ENCODE results near the gene GSTP1. TPM values are rescaled to one million over a fixed set of nuclear protein-coding genes. Genes with fewer than 3 reads are reported as not detected.

GSTP1 gene
- polyA plus RNA-seq, 3 donors = 853 to 1,483 (median 1,250) TPM

DNA sequence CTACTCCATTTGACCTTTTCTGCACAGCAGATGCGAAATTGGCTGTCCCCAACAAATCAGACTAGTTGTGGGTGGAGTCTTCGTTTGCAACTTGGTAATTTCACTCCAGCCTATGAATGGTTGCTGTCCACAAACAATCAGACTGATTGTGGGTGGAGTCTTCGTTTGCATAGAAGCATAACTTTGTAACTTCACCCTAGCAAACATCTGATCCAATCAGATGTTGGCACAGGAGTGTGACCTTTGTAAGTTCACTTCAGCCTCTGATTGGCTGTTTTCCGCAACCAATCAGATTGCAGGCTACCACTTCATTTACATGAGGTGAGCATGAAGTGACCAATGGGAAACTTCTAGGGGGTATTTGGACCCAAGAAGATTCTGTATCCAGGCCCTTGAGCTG, 44.1 kb upstream of the GSTP1 start:
- Mint-ChIP-seq H3K27me3 (ENCODE audit: low read depth in 3 of 3) (peaks cover 0 to 5% (median 3%) of the 10 kb centered on the region in 3 donors), H3K36me3 (no peaks in the 10 kb centered on the region), H3K9me3 (peaks cover 2 to 19% (median 14%) of the 10 kb centered on the region in 7 donors), H3K4me1 (no peaks in the 10 kb centered on the region), H3K27ac (no peak overlapping the region), H3K4me3 (no peak overlapping the region)
- H3K36me3 ChIP-seq (replicated peaks in 1 of 2; ENCODE audit: control insufficient read depth in 1 of 2, insufficient read depth in 2 of 2, low read length in 2 of 2) = no peaks in the 10 kb centered on the region
- no peak overlapping the region for H3K27ac ChIP-seq (ENCODE audit: low read depth in 1 of 2, low read length in 2 of 2)
- no peak overlapping the region for H2AFZ ChIP-seq (ENCODE audit: insufficient read depth, low read depth, low read length, poor library complexity, severe bottlenecking)
- H3K4me1 ChIP-seq (ENCODE audit: control insufficient read depth in 1 of 2, insufficient read depth in 2 of 2, low read length in 2 of 2) = no peaks in the 10 kb centered on the region
- no CpG with 5 or more reads among the region's 4 CpGs for whole genome bisulfite sequencing (ENCODE audit: insufficient coverage)
- no peak for TF ChIP-seq CTCF (IDR thresholded peaks at IDR 0.05)
- DNase-seq = no peak
- H3K4me3 ChIP-seq (replicated peaks in 1 of 3; ENCODE audit: low read depth in 2 of 3, low read length in 3 of 3) = no peak overlapping the region
- H3K27me3 ChIP-seq (ENCODE audit: control insufficient read depth in 2 of 2, insufficient read depth in 2 of 2, low read length in 2 of 2) = peaks cover 0 to under 1% of the 10 kb centered on the region in 2 donors
- H3K79me2 ChIP-seq (ENCODE audit: insufficient read depth, low read length) = no peaks in the 10 kb centered on the region
- intact Hi-C loops (cut with micrococcal nuclease) = no loop called here
- no peak overlapping the region for H3K4me2 ChIP-seq (replicated peaks; ENCODE audit: extremely low read depth, low read length, poor library complexity, severe bottlenecking)
- H3K9me3 ChIP-seq (replicated peaks in 1 of 2; ENCODE audit: control insufficient read depth in 1 of 2, insufficient read depth in 1 of 2, low read length in 2 of 2) = peaks cover 8% of the 10 kb centered on the region in 2 donors
- no peaks in the 10 kb centered on the region for H4K20me1 ChIP-seq (ENCODE audit: insufficient read depth, low read length)
- no peak overlapping the region for H3K9ac ChIP-seq (ENCODE audit: insufficient read depth, low read length, poor library complexity, severe bottlenecking)

DNA sequence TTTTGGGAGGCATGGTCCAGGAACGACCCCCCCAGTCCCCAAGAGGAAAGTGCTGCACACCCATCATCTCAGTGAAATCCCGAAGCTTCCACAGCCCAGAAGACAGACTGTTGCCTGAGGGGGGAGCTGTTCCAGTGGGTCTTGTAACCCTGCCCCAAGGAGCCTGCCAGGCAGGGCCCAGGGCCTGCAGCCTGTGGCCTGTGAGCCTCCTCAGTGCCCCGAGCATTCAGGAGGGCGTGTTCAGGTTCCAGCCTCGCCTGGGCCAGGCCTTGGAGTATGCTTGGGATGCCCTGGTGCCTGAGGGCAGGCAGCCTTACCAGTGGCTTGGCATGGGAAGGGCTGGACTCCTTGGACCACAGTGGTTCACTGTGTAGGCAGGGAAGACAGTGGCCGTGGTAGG, 42.4 kb upstream of the GSTP1 start:
- Histone ChIP-seq H3K9me3 (replicated peaks in 1 of 2; ENCODE audit: control insufficient read depth in 1 of 2, insufficient read depth in 1 of 2, low read length in 2 of 2) (no peaks in the 10 kb centered on the region), H3K27ac (ENCODE audit: low read depth in 1 of 2, low read length in 2 of 2) (no peak overlapping the region), H3K4me2 (replicated peaks; ENCODE audit: extremely low read depth, low read length, poor library complexity, severe bottlenecking) (no peak overlapping the region), H3K4me3 (replicated peaks in 1 of 3; ENCODE audit: low read depth in 2 of 3, low read length in 3 of 3) (no peak overlapping the region), H4K20me1 (ENCODE audit: insufficient read depth, low read length) (no peaks in the 10 kb centered on the region), H3K79me2 (ENCODE audit: insufficient read depth, low read length) (no peaks in the 10 kb centered on the region), H3K27me3 (ENCODE audit: control insufficient read depth in 2 of 2, insufficient read depth in 2 of 2, low read length in 2 of 2) (no peaks in the 10 kb centered on the region), H3K9ac (ENCODE audit: insufficient read depth, low read length, poor library complexity, severe bottlenecking) (no peak overlapping the region), H3K4me1 (ENCODE audit: control insufficient read depth in 1 of 2, insufficient read depth in 2 of 2, low read length in 2 of 2) (no peaks in the 10 kb centered on the region), H3K36me3 (replicated peaks in 1 of 2; ENCODE audit: control insufficient read depth in 1 of 2, insufficient read depth in 2 of 2, low read length in 2 of 2) (no peaks in the 10 kb centered on the region), H2AFZ (ENCODE audit: insufficient read depth, low read depth, low read length, poor library complexity, severe bottlenecking) (no peak overlapping the region)
- Mint-ChIP-seq H3K9me3 (peaks cover 0 to 5% (median 4%) of the 10 kb centered on the region in 7 donors), H3K27me3 (ENCODE audit: low read depth in 3 of 3) (peaks cover 6 to 9% (median 8%) of the 10 kb centered on the region in 3 donors), H3K4me3 (no peak overlapping the region), H3K36me3 (no peaks in the 10 kb centered on the region), H3K27ac (no peak overlapping the region), H3K4me1 (no peaks in the 10 kb centered on the region)
- 95% methylated on average over 4 of the region's 6 CpGs for WGBS (ENCODE audit: insufficient coverage)
- intact Hi-C loops (cut with micrococcal nuclease) = loop anchor here in 1 of 2 donors (10.0 kb wide), 1 partner anchor 144 kb away; no protein-coding TSS in a partner anchor
- no peak for TF ChIP-seq CTCF (IDR thresholded peaks at IDR 0.05)
- no peak for DNase-seq
